OCI-LY1 (cell line): ENCODE results near the gene CCDC47.

Experiments used
- H2AFZ ChIP-seq: fragments of 200-600 bp; sonication (generic), shearing (Covaris generic); 2 replicates; pipeline ENCODE4 v1.6.0; 2014; ENCODE audit warnings: antibody characterized with exemption, mild to moderate bottlenecking, low read length
- H3F3A ChIP-seq: fragments of 200-600 bp; sonication (generic), shearing (Covaris generic); 2 replicates; pipeline ENCODE4 v1.6.0; 2014; ENCODE audit warnings: mild to moderate bottlenecking, antibody characterized with exemption, low read length, moderate library complexity; ENCODE audit not compliant: insufficient read depth
- H3K27ac ChIP-seq: fragments of 200-600 bp; sonication (generic); 2 replicates; pipeline ENCODE4 v1.5.1; 2014; ENCODE audit warnings: low read length, mixed run types, mild to moderate bottlenecking, low read depth; ENCODE audit not compliant: poor library complexity, severe bottlenecking
- H3K27me3 ChIP-seq: fragments of 200-600 bp; sonication (generic); 2 replicates; pipeline ENCODE4 v1.6.0; 2014; ENCODE audit warnings: antibody characterized with exemption, mild to moderate bottlenecking, low read length, moderate library complexity; ENCODE audit not compliant: insufficient read depth
- H3K36me3 ChIP-seq: fragments of 200-600 bp; sonication (generic); 2 replicates; pipeline ENCODE4 v1.6.1; 2014; ENCODE audit warnings: mild to moderate bottlenecking, antibody characterized with exemption, low read length, moderate library complexity, mixed read lengths; ENCODE audit not compliant: insufficient read depth
- H3K4me1 ChIP-seq: fragments of 200-600 bp; sonication (generic); 2 replicates; pipeline ENCODE4 v1.5.1; 2014; ENCODE audit warnings: mild to moderate bottlenecking, low read length, moderate library complexity; ENCODE audit not compliant: insufficient read depth, severe bottlenecking
- H3K4me2 ChIP-seq: fragments of 200-600 bp; sonication (generic), shearing (Covaris generic); 2 replicates; pipeline ENCODE4 v1.6.1; 2014; ENCODE audit warnings: low read length
- H3K4me3 ChIP-seq: fragments of 200-600 bp; sonication (generic); 2 replicates; pipeline ENCODE4 v1.5.1; 2014; ENCODE audit warnings: low read length, low read depth, mild to moderate bottlenecking, mixed read lengths; ENCODE audit not compliant: poor library complexity, severe bottlenecking
- H3K79me2 ChIP-seq: fragments of 200-600 bp; shearing (Covaris generic); 2 replicates; pipeline ENCODE4 v1.6.1; 2016; ENCODE audit warnings: mixed run types, low read length, mixed read lengths; ENCODE audit not compliant: insufficient read depth
- H3K9ac ChIP-seq: fragments of 200-600 bp; sonication (generic), shearing (Covaris generic); 2 replicates; pipeline ENCODE4 v1.6.1; 2014; ENCODE audit warnings: mild to moderate bottlenecking, low read length, mixed read lengths
- H3K9me2 ChIP-seq: fragments of 200-600 bp; sonication (generic), shearing (Covaris generic); 2 replicates; pipeline ENCODE4 v1.6.1; 2014; ENCODE audit warnings: low read depth, mild to moderate bottlenecking, low read length, mixed read lengths
- H3K9me3 ChIP-seq: fragments of 200-600 bp; shearing (Covaris generic); 2 replicates; pipeline ENCODE4 v1.6.1; 2014; ENCODE audit warnings: low read length, mixed read lengths
- H4K20me1 ChIP-seq: fragments of 200-600 bp; sonication (generic), shearing (Covaris generic); 2 replicates; pipeline ENCODE4 v1.6.0; 2016; ENCODE audit warnings: mild to moderate bottlenecking, low read length; ENCODE audit not compliant: insufficient read depth
- EZH2 ChIP-seq: fragments of 200-600 bp; sonication (generic), shearing (Covaris generic); IDR thresholded peaks from 2 replicates; pipeline ENCODE4 v1.8.0; 2017; ENCODE audit warnings: borderline replicate concordance, mixed run types, mild to moderate bottlenecking, antibody characterized with exemption, low read length, moderate library complexity, mixed read lengths
- TF ChIP-seq, protein P1 (sequence below): fragments of 200-600 bp; sonication (generic), shearing (Covaris generic); IDR thresholded peaks from 2 replicates; pipeline ENCODE4 v1.5.1; 2017; ENCODE audit warnings: mild to moderate bottlenecking, antibody characterized with exemption, low read length, moderate library complexity, mixed read lengths

Gene CCDC47

DNA sequence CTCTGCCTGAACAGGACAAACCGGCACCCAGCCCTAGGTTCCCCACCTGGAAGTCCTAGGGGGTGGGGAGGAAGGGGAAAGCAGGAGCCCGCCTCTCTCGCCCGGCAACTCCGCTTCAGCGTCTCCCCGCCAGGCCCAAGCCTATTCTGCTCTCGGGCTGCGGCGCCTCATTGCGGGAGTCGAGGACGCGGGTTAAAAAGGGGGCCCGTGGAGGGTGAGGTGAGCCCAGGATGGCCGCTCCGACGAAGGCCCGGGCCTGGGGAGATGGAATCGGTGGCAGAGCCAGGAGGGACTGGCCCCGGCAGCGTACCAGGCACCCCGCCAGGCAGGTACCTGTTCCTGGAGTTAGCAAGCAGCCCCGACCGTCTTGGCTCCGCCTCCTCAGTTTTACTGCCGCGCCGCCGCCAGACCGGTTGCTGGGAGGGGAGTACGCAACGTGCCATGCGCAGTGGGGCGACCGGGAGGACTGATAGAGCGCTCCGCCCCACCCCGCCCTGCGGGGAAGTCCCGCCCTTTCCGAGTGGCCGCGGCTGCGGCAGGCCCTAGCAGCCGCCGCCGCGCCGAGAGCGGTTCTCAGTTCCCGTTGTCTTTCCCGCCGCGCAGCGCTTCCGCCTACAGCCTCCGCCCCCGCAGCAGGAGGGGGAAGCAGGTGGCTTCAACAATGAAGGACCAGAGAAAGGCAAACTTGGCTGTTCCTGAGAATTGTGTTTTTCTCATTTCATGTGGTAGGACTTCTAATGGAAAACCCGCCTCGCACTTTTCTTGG lies 31.8 kb downstream of the CCDC47 start, which contains the start of gene STRADA:
TSS of gene STRADA (minus strand) at position 392 of the 766 bp plus-strand sequence. CDS start 13,430 bp downstream, outside the sequence.
- H3K9ac ChIP-seq: peak within 1 kb of the TSS; percentile 93
- H3K27me3 ChIP-seq: no peaks in the 10 kb centered on the region
- no peaks in the 10 kb centered on the region for H3K9me2 ChIP-seq
- peak within 1 kb of the TSS; percentile 81 for H3K4me3 ChIP-seq
- peaks cover 11% of the 10 kb centered on the region; the same call in 1 of the 2 replicates for H3K79me2 ChIP-seq
- no peaks in the 10 kb centered on the region for H3K9me3 ChIP-seq
- peaks cover 12% of the 10 kb centered on the region; the same call in 1 of the 2 replicates for H3K36me3 ChIP-seq
- no peaks in the 10 kb centered on the region for H4K20me1 ChIP-seq
- TF ChIP-seq EZH2: no peak
- TF ChIP-seq, protein P1, sequence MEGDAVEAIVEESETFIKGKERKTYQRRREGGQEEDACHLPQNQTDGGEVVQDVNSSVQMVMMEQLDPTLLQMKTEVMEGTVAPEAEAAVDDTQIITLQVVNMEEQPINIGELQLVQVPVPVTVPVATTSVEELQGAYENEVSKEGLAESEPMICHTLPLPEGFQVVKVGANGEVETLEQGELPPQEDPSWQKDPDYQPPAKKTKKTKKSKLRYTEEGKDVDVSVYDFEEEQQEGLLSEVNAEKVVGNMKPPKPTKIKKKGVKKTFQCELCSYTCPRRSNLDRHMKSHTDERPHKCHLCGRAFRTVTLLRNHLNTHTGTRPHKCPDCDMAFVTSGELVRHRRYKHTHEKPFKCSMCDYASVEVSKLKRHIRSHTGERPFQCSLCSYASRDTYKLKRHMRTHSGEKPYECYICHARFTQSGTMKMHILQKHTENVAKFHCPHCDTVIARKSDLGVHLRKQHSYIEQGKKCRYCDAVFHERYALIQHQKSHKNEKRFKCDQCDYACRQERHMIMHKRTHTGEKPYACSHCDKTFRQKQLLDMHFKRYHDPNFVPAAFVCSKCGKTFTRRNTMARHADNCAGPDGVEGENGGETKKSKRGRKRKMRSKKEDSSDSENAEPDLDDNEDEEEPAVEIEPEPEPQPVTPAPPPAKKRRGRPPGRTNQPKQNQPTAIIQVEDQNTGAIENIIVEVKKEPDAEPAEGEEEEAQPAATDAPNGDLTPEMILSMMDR: no peak
- H3F3A ChIP-seq: peaks cover 7% of the 10 kb centered on the region; the same call in 1 of the 2 replicates
- H3K27ac ChIP-seq: peak within 1 kb of the TSS; percentile 95
- H3K4me1 ChIP-seq: peaks cover 40% of the 10 kb centered on the region
- peak within 1 kb of the TSS; percentile 83 for H3K4me2 ChIP-seq
- H2AFZ ChIP-seq: no peak within 1 kb of the TSS

DNA sequence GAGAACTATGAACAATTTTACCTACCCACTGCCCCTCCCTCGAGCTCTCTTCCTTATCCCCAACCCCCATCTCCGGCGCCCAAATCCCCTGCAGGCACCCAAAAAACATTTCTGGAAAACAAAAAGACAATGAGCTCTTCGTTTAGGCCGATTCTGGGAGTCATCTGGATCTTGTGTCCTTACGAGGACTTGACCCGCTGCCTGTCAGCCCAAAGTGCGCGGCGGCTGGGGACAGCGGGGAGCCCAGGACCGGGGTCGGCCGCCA lies 32.3 kb downstream of the CCDC47 start:
- Histone ChIP-seq H3K27me3 (no peaks in the 10 kb centered on the region), H3K27ac (peak overlapping the region; percentile 71), H3K36me3 (peaks cover 7% of the 10 kb centered on the region; the same call in 1 of the 2 replicates), H2AFZ (no peak overlapping the region), H3K4me1 (peaks cover 40% of the 10 kb centered on the region), H3F3A (peaks cover 6% of the 10 kb centered on the region; the same call in 1 of the 2 replicates), H3K79me2 (peaks cover 11% of the 10 kb centered on the region; the same call in 1 of the 2 replicates), H4K20me1 (no peaks in the 10 kb centered on the region), H3K9ac (peak overlapping the region; percentile 91), H3K4me3 (peak overlapping the region; percentile 81), H3K4me2 (peak overlapping the region; percentile 79), H3K9me3 (no peaks in the 10 kb centered on the region), H3K9me2 (no peaks in the 10 kb centered on the region)
- TF ChIP-seq, protein P1: no peak
- TF ChIP-seq EZH2: no peak

DNA sequence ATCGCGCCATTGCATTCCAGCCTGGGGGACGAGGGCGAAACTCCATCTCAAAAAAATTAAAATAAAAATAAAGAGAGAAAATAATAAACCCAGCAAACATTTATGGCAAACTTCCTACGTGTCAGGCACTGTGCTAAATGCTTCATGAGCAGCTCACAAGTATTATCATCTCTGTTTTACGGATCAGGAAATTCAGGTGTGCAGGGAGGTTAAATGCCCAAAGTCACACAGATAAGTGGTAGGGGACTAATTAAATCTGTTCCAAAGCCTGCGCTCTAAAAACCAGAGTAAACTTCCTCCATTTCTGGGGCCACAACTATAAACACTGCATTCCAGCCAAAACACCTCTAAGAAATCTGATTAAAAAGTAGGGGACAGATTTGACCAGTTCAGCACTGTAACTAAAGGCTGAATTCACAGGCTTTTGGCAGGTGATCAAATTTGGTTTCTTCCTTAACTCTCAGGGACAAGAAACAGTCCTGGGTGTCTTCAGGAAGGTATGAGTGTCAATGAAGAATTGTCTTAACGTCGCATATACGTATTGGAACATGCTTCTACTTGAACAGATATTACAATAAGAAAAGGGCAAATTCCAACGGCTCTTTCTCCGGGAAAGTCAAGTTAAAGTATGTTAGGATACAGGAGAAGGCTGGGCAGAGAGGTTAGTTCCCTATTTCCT lies 32.8 kb downstream of the CCDC47 start:
- TF ChIP-seq, protein P1: no peak
- no peak for TF ChIP-seq EZH2
- H3K27ac ChIP-seq: peak overlapping the region; percentile 71
- H2AFZ ChIP-seq: no peak overlapping the region
- H3K9me3 ChIP-seq: no peaks in the 10 kb centered on the region
- H3F3A ChIP-seq: peaks cover 2% of the 10 kb centered on the region; the same call in 1 of the 2 replicates
- H3K27me3 ChIP-seq: no peaks in the 10 kb centered on the region
- peak overlapping the region; percentile 91 for H3K9ac ChIP-seq
- no peaks in the 10 kb centered on the region for H4K20me1 ChIP-seq
- H3K36me3 ChIP-seq: peaks cover 3% of the 10 kb centered on the region; the same call in 1 of the 2 replicates
- no peaks in the 10 kb centered on the region for H3K9me2 ChIP-seq
- peak overlapping the region; percentile 79 for H3K4me2 ChIP-seq
- H3K4me3 ChIP-seq: peak overlapping the region; percentile 81
- H3K79me2 ChIP-seq: peaks cover 11% of the 10 kb centered on the region; the same call in 1 of the 2 replicates
- peaks cover 36% of the 10 kb centered on the region for H3K4me1 ChIP-seq
